Upper lobe of left lung (tissue), 4 donors: Measurements from ENCODE around the gene CYB5R4.

Experiments
- EP300 ChIP-seq, 4 donors: sonication (generic); formaldehyde crosslinking; IDR thresholded peaks; one replicate each; pipeline ENCODE4 v1.5.1; 2017; ENCODE audit warnings: antibody characterized with exemption in 4 of 4, control low read depth in 2 of 4
- POLR2A ChIP-seq, 4 donors: fragments of 450-650 bp; IDR thresholded peaks; one replicate each; pipeline ENCODE4 v1.5.1; 2016 to 2017; ENCODE audit warnings: antibody characterized with exemption in 4 of 4, mild to moderate bottlenecking in 2 of 4
- POLR2AphosphoS5 ChIP-seq, 2 donors: sonication (generic); formaldehyde crosslinking; IDR thresholded peaks; one replicate each; pipeline ENCODE4 v1.5.1; 2017; ENCODE audit warnings: antibody characterized with exemption in 2 of 2
- TF ChIP-seq, protein P1 (sequence below), 6 experiments: fragments of 450-650 bp in 4 of 6; fragments of 200-600 bp in 2 of 6; sonication (generic) in 2 of 6; IDR thresholded peaks; one replicate each; pipeline ENCODE4 v1.5.1; 2016 to 2019; ENCODE audit warnings: antibody characterized with exemption in 6 of 6

DNA sequence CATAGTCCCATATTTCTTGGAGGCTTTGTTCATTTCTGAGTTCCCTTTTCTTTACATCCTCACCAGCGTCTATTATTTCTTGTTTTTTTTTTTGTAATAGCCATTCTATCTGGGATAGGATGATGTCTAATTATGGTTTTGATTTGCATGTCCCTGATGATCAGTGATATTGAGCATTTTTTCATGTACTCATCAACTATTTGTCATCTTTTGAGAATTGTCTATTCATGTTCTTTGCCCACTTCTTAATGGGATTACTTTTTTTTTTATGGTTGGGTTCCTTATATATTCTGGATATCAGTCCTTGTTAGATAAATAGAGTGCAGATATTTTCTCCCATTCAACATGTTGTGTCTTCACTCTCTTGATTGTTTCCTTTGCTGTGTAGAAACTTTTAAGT, 42.1 kb downstream of the CYB5R4 start:
- TF ChIP-seq, protein P1, sequence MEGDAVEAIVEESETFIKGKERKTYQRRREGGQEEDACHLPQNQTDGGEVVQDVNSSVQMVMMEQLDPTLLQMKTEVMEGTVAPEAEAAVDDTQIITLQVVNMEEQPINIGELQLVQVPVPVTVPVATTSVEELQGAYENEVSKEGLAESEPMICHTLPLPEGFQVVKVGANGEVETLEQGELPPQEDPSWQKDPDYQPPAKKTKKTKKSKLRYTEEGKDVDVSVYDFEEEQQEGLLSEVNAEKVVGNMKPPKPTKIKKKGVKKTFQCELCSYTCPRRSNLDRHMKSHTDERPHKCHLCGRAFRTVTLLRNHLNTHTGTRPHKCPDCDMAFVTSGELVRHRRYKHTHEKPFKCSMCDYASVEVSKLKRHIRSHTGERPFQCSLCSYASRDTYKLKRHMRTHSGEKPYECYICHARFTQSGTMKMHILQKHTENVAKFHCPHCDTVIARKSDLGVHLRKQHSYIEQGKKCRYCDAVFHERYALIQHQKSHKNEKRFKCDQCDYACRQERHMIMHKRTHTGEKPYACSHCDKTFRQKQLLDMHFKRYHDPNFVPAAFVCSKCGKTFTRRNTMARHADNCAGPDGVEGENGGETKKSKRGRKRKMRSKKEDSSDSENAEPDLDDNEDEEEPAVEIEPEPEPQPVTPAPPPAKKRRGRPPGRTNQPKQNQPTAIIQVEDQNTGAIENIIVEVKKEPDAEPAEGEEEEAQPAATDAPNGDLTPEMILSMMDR (IDR thresholded peaks at IDR 0.05) = no peak
- TF ChIP-seq POLR2A (IDR thresholded peaks at IDR 0.05) = no peak
- no peak for TF ChIP-seq POLR2AphosphoS5 (IDR thresholded peaks at IDR 0.05)
- TF ChIP-seq EP300 (IDR thresholded peaks at IDR 0.05) = no peak
